GM18499 (cell line): Measurements from ENCODE around the gene GRHPR.
"Not testable (repeated sequence)": the region's sequence is repeated elsewhere in the genome, so short reads cannot be mapped to it uniquely, and the experiment has no call there.

Source experiments
- ATAC-seq: cut with Tn5 transposase; IDR thresholded peaks from one replicate; pipeline ENCODE4 v1.9.1; 2021; ENCODE audit warnings: moderate number of reproducible peaks; ENCODE audit not compliant: insufficient read depth, unreplicated experiment

GRHPR gene

GRCh38 chr9:37473982-37474381 lies 51.5 kb downstream of the GRHPR start:
- ATAC-seq = not testable (repeated sequence)

DNA sequence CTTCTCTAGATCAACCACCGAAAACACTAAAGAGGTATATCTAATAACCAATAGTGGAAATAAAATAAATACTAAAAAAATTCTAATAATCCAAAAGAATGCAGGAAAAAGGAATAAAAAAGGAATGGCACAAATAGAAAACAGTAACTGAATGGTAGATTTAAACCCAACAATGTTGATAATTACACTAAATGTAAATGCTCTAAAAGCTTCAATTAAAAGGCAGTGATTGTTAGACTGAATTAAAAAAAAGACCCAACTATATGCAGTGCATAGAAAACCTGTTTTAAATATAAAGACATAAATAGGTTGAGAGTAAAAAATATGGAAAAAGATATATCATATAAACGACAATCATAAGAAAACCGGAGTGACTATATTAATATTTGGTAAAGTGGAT lies 51.9 kb downstream of the GRHPR start:
- ATAC-seq = no peak

DNA sequence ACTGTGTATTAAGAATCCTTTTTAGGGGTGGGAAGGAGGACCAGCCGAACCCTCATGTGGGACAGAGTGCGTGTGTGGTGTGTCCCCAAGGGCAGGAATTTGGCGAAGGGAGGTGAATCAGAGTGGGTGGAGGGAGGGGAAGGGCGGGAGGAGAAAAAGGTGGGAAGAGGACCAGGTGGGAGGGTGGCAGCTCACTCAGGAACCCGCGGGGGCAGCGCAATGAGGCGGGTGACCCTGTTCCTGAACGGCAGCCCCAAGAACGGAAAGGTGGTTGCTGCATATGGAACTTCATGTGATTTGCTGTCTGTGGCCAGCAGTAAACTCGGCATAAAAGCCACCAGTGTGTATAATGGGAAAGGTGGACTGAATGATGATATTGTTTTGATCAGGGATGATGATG lies 54.4 kb downstream of the GRHPR start:
- no peak for ATAC-seq

DNA sequence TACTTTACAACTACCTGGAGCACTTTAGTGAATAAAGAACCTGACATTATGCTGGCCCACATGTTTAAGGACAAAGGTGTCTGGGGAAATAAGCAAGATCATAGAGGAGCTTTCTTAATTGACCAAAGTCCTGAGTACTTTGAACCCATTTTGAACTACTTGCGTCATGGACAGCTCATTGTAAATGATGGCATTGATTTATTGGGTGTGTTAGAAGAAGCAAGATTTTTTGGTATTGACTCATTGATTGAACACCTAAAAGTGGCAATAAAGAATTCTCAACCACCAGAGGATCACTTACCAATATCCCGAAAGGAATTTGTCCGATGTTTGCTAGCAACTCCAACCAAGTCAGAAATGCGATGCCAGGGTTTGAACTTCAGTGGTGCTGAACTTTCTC lies 54.9 kb downstream of the GRHPR start:
- not testable (repeated sequence) for ATAC-seq

DNA sequence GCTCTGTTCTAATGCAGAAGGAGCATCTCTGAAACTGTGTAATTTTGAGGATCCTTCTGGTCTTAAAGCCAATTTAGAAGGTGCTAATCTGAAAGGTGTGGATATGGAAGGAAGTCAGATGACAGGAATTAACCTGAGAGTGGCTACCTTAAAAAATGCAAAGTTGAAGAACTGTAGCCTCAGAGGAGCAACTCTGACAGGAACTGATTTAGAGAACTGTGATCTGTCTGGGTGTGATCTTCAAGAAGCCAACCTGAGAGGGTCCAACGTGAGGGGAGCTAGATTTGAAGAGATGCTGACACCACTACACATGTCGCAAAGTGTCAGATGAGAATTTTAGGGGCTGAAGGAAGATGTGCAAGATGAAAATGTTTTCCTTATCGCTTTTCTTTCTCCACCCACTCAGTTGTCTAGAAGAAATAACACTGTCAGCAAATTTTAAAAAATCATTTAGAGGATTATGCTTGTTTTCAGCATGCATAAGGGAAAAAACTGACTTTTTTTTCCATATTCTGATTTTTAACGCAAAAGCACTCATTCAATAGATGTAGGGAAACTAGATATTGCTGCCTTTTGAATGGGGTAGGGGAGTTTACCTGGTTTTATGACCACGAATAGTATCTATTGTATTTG lies 55.6 kb downstream of the GRHPR start:
- not testable (repeated sequence) for ATAC-seq

- ATAC-seq = no peak
These were observed 58.3 kb downstream of the GRHPR start for GRCh38 chr9:37480759-37481158.

DNA sequence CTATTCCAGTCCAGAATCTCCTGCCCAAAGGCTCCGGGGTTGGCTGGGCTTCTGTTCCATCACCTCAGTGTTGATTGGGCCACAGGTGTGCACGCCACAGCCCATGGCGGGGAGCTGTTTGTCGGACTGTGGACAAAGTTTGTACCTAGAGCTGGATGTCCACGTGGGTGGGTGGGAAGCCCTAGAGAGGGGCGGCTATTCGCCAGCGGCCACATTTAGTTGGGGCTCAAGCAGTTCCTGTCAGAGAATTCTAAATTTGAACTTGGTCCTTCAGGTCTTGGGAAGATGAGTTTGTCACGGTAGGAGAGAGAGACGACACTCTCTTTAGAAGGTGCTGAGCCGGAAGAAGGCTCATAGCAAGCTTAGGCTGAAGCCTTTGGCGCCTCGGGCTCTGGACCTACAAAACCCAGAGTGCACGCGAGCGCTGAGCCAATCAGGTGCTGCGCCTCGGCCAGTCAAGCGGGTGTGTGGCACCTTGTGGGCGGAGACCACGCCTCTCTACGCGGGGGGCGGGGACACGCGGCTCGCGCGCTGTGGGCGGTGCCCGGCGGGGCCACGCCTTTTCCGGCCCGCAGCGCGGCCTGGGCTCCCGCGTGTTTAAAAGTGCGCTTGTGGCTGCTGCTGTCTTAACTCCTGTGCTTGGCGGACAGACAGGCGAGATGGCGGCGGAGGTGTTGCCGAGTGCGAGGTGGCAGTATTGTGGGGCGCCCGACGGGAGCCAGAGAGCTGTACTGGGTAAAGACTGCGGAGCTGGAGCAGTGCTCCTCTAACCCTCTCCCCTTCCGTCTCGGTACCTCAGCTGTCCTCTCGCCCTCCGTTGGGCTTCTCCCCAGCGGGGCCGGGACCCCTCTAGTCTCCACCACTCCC lies 63.1 kb downstream of the GRHPR start, which contains the start of gene POLR1E:
Gene POLR1E, plus strand, starts transcription at position 560 of the 867 bp plus-strand sequence. Its CDS starts 100 bp downstream, at position 660.
- ATAC-seq = peak; percentile 83

DNA sequence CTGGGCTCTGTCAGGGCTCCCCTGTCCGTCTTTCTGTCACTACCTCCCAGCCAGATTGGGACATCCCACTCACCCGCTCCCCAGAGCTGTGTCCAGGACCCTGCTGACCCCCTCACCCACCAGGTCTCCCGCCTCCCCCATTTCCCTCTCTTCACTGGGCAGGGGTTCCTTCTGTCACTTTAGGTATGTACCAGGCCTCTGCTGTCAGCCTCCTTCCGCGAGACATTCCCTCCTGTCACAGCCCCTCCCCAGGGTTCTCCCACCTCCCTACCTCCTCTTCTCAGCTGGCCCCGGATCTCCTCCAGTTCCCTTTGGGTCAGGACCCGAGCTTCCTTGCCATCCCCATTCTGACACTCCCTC lies 63.7 kb downstream of the GRHPR start:
- ATAC-seq = no peak
